ENCODE data around the gene SHLD2. TPM values are rescaled to one million over a fixed set of nuclear protein-coding genes. Genes with fewer than 3 reads are reported as not detected.

SHLD2 gene
- total and polyA plus RNA-seq, 2 of the 13 experiments (the other 11 are each of a cell fraction or from before 2014, with no cell fraction given) = 25.7 to 53.7 TPM

DNA sequence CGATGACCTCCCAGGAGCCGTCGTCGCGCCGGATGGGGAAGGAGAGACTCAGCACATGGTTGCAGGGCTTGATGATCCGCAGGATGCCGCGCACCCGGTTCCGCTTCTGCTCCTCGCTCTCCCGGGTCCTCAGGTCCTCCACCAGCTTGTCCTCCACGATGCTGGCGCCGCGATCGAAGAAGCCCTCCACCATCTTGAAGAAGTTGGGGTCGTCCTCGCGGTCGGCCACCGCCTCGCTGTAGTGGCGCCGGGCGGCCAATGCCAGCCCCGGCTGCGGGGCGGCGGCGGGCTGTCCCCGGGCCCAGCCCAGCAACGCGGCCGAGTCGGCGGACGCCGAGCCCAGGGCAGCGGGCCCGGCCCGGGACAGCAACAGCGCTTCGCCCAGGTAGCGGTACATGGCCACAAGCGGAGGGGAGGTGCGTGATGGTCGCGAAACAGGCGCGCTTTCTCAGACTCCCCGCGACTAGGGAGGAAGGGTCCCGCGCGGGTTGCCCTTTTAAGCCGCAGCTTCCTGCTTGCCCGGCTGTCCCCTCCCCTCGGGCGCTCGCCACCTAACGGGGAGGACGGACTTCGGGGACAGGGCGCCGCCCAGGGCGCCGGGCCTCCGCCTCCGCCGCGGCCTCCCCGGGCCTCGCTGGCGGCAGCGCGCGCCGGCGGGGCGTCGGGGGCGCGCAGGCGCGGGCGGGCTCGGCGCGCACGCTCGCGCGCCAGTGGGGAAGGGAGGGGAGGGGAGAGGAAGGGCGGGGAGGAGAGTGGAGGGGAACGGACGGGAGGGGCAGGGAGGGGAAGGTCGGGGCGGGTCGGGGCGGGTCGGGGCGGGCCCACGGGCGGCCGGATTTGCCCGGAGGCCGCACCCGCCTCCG, at the start of gene SHLD2, which contains the start of gene GLUD1 (continued):
- TF ChIP-seq, protein P1, sequence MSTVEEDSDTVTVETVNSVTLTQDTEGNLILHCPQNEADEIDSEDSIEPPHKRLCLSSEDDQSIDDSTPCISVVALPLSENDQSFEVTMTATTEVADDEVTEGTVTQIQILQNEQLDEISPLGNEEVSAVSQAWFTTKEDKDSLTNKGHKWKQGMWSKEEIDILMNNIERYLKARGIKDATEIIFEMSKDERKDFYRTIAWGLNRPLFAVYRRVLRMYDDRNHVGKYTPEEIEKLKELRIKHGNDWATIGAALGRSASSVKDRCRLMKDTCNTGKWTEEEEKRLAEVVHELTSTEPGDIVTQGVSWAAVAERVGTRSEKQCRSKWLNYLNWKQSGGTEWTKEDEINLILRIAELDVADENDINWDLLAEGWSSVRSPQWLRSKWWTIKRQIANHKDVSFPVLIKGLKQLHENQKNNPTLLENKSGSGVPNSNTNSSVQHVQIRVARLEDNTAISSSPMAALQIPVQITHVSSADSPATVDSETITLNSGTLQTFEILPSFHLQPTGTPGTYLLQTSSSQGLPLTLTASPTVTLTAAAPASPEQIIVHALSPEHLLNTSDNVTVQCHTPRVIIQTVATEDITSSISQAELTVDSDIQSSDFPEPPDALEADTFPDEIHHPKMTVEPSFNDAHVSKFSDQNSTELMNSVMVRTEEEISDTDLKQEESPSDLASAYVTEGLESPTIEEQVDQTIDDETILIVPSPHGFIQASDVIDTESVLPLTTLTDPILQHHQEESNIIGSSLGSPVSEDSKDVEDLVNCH (CRISPR knock-in tag; IDR thresholded peaks at IDR 0.05) = no peak
- no peak for TF ChIP-seq TEAD2 (CRISPR knock-in tag; IDR thresholded peaks at IDR 0.05)
- TF ChIP-seq KLF16 (CRISPR knock-in tag; IDR thresholded peaks at IDR 0.05) = no peak
- no peak for TF ChIP-seq ZNF749 (CRISPR knock-in tag; IDR thresholded peaks at IDR 0.05; ENCODE audit: borderline replicate concordance)
- TF ChIP-seq CEBPB (IDR thresholded peaks at IDR 0.05; ENCODE audit: borderline replicate concordance, low read depth, low read length) = no peak
- TF ChIP-seq ZFY (CRISPR knock-in tag; IDR thresholded peaks at IDR 0.05) = peak; percentile 76
- no peak for TF ChIP-seq ZNF382 (CRISPR knock-in tag; IDR thresholded peaks at IDR 0.05; ENCODE audit: borderline replicate concordance)
- TF ChIP-seq RORA (CRISPR knock-in tag; IDR thresholded peaks at IDR 0.05) = no peak
- 0 out of 2 replicates have a peak, but pooled peaks have one; percentile 55 for TF ChIP-seq ZFYVE20 (CRISPR knock-in tag; IDR thresholded peaks at IDR 0.05; ENCODE audit: borderline replicate concordance, low read depth)
- peak; percentile 87 for TF ChIP-seq ZMYM4 (CRISPR knock-in tag; IDR thresholded peaks at IDR 0.05)
- TF ChIP-seq AKAP8 (CRISPR knock-in tag; IDR thresholded peaks at IDR 0.05) = no peak
- 0 out of 2 replicates have a peak, but pooled peaks have one; percentile 45 for TF ChIP-seq IRF2 (CRISPR knock-in tag; IDR thresholded peaks at IDR 0.05)
- TF ChIP-seq TBX3 (IDR thresholded peaks at IDR 0.05; ENCODE audit: borderline replicate concordance) = no peak
- TF ChIP-seq HNRNPK (IDR thresholded peaks at IDR 0.05; ENCODE audit: low read depth, low read length, poor library complexity, severe bottlenecking) = no peak
- TF ChIP-seq ZFP36 (IDR thresholded peaks at IDR 0.05; ENCODE audit: borderline replicate concordance, low read depth, low read length, partially characterized antibody) = no peak
- no peak for TF ChIP-seq SYNCRIP (IDR thresholded peaks at IDR 0.05; ENCODE audit: insufficient read depth, low read depth, low read length)
- no peak for TF ChIP-seq ZNF430 (CRISPR knock-in tag; IDR thresholded peaks at IDR 0.05)
- TF ChIP-seq MAFG (CRISPR knock-in tag; IDR thresholded peaks at IDR 0.05) = no peak
- TF ChIP-seq, protein P2, sequence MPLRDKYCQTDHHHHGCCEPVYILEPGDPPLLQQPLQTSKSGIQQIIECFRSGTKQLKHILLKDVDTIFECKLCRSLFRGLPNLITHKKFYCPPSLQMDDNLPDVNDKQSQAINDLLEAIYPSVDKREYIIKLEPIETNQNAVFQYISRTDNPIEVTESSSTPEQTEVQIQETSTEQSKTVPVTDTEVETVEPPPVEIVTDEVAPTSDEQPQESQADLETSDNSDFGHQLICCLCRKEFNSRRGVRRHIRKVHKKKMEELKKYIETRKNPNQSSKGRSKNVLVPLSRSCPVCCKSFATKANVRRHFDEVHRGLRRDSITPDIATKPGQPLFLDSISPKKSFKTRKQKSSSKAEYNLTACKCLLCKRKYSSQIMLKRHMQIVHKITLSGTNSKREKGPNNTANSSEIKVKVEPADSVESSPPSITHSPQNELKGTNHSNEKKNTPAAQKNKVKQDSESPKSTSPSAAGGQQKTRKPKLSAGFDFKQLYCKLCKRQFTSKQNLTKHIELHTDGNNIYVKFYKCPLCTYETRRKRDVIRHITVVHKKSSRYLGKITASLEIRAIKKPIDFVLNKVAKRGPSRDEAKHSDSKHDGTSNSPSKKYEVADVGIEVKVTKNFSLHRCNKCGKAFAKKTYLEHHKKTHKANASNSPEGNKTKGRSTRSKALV (CRISPR knock-in tag; IDR thresholded peaks at IDR 0.05) = no peak
- TF ChIP-seq NONO (IDR thresholded peaks at IDR 0.05) = no peak
- no peak; the same call in none of the 2 replicates for TF ChIP-seq NONO (CRISPR knock-in tag; conservative IDR thresholded peaks at IDR 0.05)
- no peak for TF ChIP-seq ZNF556 (CRISPR knock-in tag; IDR thresholded peaks at IDR 0.05; ENCODE audit: borderline replicate concordance)
- TF ChIP-seq ZFP36L2 (CRISPR knock-in tag; IDR thresholded peaks at IDR 0.05) = no peak
- peak; percentile 38; the same call in 1 of the 2 replicates for TF ChIP-seq MIER3 (CRISPR knock-in tag; IDR thresholded peaks at IDR 0.05; ENCODE audit: borderline replicate concordance)
- no peak for TF ChIP-seq SRSF9 (IDR thresholded peaks at IDR 0.05; ENCODE audit: borderline replicate concordance, insufficient read depth, low read depth, low read length, poor library complexity, severe bottlenecking)
- no peak; the same call in 1 of the 2 replicates for TF ChIP-seq ZKSCAN8 (CRISPR knock-in tag; IDR thresholded peaks at IDR 0.05; ENCODE audit: borderline replicate concordance)
- peak; percentile 59 for TF ChIP-seq MYC (CRISPR knock-in tag; IDR thresholded peaks at IDR 0.05; ENCODE audit: borderline replicate concordance)
